ENCODE data around the gene LPP.

Gene LPP

DNA sequence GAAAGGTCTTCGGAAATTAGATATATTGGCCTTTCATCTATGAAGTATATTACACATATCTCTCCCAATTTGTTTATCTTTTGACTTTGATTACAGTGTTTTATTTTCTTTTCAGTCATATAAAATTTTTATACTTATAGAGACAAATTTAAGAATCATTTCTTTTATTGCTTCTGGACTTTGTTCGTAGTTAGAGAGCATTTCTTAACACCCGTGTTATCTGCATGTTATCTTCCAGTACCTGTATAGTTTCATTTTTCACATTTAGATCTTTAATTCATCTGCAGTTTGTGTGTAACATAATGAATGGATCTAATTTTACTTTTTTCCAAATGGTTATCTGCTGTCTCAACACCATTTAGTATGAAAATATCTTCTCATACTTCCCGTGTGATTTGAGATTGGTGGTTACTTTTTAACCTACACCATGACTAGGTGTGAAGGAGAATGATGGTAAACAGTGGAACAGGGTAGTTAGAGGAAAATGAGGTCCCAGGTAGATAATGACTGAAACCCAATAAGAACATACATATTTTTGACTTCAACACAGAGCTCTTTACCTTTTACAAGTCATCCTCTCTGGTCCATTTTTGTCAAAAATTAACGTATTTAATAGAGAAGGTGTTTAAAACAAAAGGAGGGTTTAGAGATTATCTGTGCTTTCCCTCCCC, 99.3 kb downstream of the LPP start:
- no peak for DNase-seq (ENCODE audit: low read depth in 3 of 3)

DNA sequence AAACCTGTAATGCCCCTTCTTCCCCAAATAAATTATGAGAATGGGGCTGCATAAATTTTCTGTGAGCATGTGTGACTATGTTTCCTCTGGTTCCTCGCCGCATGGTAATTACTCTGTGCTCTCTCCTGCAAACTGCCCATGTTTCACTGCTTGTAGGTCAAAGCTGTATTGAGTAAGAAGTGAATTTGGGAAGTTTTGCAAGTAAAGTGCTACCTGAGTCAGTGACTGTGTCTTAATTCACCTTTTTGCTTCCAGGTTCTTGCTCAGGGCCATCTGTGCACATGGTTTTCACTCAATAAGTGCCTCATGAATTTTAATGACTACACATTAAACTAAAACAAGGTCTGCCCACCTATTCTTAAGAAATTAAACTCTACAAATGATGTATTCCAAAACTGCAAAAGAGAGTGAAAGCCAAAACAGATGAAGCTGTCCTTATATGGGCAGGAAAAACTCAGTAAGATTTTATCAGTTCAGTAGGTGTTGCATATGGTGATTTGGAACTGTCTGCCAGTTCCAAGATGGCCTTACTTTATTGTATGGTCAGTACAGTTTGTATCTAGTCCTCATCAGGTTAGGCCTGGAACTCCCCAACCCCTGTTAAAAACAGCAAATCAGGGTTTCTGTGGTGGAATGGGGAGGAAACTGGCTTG, 100.0 kb downstream of the LPP start:
- peak; percentile 4 to 12 (median 6) for DNase-seq (ENCODE audit: low read depth in 3 of 3)

- no peak for DNase-seq (ENCODE audit: low read depth in 3 of 3)
Observed at GRCh38 chr3:188254520-188255070, 100.6 kb downstream of the LPP start.

DNA sequence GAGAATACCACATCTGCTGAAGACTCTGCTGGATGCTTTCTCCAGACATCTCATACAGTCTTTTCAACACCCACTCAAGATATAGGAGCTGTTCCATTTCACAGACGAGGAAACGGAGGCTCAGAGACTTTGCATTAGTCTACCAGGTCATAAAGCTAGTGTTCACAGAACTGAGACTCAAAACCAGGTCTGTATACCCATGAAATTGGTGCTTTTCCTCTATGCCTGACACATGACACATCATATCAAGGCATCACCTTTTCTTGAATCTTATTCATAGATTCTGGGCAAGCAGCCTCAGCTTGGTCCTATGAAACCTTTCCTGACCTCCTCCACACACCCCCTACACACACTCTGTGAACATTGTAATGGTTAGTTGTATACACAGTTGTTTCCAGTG, 101.2 kb downstream of the LPP start:
- DNase-seq (ENCODE audit: low read depth in 3 of 3), result no peak

- DNase-seq (ENCODE audit: low read depth in 3 of 3), result no peak
Observed at GRCh38 chr3:188256758-188257157, 102.8 kb downstream of the LPP start.

DNA sequence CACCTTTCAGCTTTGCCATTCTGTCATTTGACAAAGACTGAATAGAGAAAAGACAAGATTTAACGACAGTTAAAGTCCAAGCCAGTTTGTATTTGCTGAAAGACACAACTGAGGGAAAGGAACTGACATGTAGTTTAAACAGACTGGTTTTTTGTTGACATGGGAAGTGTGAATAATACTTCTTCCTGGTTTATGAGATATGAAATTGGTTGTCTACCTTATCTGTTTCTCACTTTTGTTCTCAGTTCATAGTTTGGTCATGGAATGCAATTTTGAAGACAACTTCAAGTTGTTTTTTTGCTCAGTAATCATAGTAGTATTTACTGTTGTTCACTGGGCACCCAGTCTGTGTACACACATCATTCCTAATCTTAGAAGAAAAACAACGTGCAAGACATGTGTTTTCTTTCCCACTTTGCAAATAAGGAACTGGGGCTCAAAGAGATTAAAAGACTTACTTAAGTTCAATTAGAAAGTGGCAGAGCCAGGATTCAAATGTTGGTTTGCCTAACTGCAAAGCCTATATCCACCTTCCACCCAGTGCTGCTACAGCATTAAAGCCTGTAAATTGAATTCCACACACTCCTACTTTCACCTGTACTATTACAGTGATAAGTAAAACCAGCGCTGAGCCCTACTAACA, 103.5 kb downstream of the LPP start:
- no peak for DNase-seq (ENCODE audit: low read depth in 3 of 3)

DNA sequence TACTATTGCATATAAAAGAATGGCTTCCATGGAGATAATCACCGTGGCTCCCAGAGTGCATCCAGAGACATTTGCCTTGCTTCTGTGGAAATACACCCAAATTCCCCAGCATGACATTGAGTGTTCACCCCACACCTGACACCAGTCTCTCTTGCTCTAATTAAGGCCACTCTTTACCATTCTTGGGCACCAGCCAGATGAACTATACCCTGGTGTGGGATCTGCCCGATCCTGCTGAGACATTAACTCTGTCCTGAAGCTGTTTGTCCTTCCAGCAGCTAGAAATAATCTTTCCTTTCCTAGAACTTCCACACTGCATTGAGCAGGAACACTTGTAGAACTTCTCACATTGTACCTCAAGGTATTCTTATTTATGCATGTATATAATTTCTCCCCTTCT, 105.2 kb downstream of the LPP start:
- DNase-seq (ENCODE audit: low read depth in 3 of 3), result no peak

DNA sequence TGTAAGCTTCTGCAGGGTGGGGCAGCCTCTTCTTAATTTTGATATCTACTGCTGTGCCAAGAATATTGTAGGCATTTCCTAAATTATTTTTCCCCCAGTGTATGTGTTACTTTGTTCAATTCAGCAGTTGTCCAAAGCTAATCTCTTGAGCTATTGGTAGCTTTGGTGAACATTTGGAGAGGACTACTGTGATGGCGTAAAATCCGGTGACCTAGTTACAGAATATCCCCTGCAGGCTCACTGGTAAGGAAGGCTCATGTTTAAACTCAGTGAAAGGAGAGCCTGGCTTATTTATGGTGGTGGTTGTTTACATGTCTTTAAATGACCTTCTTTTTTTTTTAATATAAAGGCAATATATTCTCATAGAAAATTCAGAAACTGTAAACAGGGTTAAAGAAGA, 105.6 kb downstream of the LPP start:
- no peak for DNase-seq (ENCODE audit: low read depth in 3 of 3)

GRCh38 chr3:188261011-188261410, 107.1 kb downstream of the LPP start:
- no peak for DNase-seq (ENCODE audit: low read depth in 3 of 3)

- no peak for DNase-seq (ENCODE audit: low read depth in 3 of 3)
Observed at GRCh38 chr3:188262488-188262887, 108.5 kb downstream of the LPP start.

DNA sequence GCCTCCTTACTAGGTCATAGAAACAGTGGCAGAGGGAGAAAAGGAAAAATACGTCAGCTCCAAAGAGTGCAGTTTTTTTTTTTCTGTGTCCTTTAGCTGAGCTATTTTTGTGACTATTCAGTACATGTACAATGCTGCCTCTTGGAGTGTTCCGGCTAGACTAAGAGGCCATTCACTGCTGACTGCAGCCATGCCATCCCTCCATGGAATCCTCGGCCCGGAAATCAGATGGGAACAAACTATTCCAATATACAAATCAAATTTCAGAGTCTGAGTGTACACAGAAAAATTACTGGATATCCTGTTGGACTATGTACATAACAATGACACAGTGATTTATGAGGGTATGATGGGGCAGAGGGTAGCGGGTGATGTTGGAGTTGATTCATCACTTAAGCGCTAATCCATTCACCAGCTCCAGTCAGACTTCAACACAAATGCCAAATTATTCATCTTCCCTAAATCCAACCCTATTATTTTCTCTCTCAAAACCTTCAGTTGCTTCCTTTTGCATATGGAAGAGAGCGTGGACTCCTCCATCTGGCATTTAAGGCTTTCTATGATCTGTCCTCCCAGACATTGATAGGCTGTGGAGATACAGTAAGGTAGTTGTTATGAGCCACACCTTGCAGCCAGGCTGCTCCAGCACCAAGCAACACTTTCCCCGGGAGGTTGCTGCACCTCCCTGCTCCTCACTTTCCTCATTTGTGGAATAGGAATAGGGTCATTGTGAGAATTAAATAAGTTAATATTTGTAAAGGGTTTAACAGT, 109.1 kb downstream of the LPP start:
- no peak for DNase-seq (ENCODE audit: low read depth in 3 of 3)

DNA sequence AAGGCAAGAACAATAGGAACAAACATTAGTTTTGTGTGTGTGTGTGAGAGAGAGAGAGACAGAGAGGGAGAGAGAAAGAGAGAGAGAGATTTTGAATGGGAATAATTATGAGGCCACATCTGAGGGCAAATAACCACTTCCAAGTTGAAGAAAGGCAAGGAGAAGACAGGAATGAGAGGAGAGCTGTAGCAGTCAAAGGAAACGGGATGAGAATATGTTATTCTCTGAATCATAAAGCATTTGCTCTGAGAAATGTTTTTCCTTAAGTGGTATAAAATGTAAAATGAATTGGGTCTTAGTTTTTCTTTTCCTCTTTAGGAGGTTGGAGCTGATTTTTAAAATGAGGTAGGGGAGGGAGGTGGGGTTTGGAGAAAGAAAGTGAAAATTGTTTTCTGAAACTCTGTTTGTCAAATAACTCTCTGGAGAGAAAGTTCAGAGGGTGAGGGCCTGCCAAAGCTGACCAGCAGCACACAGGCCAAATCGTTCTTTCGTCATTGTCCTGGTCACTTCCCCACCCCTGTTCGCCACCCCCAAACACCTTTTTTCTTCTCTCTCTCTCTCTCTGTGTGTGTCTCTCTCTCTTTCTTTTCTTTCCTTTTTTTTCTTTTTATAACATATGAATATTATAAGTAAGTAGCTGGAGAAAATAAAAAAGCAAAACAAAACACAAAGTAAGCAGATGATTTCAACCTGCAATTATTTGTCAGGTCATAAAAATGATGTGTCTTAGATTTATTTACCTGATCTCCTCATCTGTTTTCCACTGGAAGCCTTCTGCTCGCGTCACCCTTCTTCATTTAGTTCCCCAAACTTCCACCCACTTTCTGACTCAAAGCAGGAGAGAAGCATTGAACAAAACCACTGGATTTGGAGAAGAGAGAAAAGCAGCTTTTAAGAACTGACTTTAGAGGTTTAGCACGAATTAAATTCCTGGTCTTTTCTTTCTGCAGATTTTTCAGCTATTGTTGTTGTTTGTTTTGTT, 110.6 kb downstream of the LPP start:
- no peak for DNase-seq (ENCODE audit: low read depth in 3 of 3)

DNA sequence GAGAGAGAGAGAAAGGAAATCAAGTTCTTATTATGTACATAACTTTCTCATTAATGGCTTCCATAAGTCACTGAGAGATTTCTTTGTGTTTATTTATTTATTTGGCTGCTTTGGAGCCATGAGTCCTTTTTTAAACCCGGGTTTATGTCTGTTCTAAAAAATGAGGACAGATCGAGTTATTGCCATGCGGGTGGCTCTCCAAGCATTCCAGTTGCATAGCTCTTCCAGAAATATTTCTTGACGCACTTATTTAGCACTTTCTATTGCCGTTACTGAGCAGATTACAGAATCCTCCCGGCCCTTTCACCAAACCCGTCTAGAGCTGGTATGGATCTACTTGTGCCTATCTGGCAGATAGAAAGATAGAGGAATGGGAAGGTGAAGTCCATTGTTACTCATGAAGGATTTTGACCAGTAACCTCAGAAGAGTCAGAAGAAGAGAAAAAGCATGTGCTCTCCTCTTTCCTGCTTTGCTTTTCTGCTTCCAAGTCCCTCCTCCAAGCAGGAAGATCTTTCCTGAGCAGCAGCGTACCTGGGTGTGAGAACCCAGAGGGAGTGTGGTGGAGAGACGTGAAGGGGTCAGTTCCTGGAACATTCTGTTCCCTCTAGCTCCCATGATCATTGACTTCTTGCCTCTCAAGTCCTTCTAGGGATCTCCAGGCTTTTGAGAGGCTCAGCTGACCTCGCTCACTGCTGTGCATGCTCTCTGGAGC, 112.8 kb downstream of the LPP start:
- DNase-seq (ENCODE audit: low read depth in 3 of 3), result no peak

GRCh38 chr3:188267790-188268335, 113.9 kb downstream of the LPP start:
- DNase-seq (ENCODE audit: low read depth in 3 of 3), result no peak

DNA sequence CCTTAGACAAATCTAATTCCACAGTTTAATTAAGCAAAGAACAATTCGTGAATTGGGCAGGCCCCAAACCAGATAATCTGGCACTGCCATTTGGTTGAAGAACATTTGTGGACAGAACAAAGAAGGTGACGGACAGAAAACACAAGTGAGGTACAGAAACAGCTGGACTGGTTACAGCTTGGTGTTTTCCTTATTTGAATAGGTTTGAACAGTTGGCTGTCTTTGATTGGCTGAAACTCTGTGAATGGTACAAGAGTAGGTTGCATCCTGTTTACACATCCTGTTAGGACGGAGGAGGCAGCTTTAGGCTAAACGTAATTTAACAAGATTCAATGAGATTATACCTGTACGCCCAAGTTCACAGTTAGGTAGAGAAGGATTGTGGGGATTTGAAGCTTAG, 114.4 kb downstream of the LPP start:
- no peak for DNase-seq (ENCODE audit: low read depth in 3 of 3)

GRCh38 chr3:188269040-188269439, 115.1 kb downstream of the LPP start:
- DNase-seq (ENCODE audit: low read depth in 3 of 3), result no peak

DNA sequence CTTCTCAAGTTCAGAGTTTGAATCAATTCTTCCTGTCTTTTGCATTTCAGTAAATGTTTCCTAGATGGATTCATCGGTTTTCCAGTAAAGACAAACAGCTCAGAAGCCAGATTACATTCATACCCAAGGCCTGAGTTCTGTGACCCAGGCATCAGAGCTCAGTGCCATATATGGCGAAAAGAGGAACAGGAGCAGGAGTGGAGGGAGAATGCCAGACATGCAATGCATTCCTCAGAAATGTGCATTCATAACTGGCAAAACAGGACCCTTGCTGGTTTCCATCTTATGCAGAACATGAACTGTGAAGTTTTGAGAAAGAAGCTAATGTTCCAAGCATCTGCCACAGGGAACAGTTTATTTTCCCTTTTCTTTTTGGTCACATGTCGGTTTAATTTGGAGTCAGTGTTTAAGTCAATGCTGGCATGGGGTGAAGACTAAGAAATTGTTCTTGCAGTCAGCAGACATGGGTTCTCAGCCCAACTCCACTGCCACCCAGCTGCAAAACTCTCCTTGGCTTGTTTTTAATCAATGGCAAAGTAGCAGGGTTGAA, 116.5 kb downstream of the LPP start:
- DNase-seq (ENCODE audit: low read depth in 3 of 3), result no peak

DNA sequence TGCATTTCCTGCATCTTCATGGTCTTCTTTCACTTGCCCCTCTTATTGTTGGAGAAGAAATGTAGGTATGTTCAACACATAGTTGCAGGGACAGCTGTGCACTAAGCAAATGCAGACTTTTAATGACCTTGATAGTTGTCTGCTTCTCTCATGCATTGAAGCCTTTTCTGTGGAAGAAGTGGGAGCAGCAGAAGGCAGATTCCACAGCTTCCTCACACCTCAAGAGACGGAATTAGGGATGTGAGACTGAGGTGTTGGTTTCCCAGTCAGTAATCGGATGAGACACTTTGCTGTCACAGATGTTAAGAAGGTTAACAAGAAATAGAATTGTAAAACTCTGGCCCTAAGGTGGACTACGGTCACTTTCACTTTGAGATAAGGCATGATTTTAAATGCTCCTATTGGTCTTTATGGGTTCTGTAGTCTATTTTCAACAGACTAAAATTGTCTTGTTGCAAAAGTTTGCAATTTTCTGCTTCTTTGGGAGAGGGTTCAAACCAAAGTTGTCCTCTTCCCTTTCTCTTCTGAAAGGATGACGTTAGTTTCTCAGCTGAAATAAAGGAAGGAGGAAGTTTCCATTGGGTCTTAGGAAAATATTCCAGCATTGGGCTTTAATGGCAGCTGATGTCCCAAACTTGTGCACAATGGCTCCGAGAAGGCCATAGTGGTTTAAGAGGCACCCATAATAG, 117.4 kb downstream of the LPP start:
- DNase-seq (ENCODE audit: low read depth in 3 of 3), result no peak

Measured in stimulated activated CD4-positive, alpha-beta T cell treated with anti-CD3 and anti-CD28 coated beads, TNF-alpha, amount 100 ng/mL, for 24 hours (primary cell).